Panc1 (cell line): Measurements from ENCODE around the gene TTC28. TPM values are rescaled to one million over a fixed set of nuclear protein-coding genes. Genes with fewer than 3 reads are reported as not detected.
"Not testable (repeated sequence)": the region's sequence is repeated elsewhere in the genome, so short reads cannot be mapped to it uniquely, and the experiment has no call there.

ENCODE experiments used
- ATAC-seq: fragments of 200-7000 bp; cut with Tn5 transposase; 2 replicates; pipeline ENCODE4 v1.9.1; 2020; ENCODE audit warnings: mild to moderate bottlenecking, moderate library complexity
- BruUV-seq: library from RNA; stranded (reverse); fragments of 400-500 nt; replicated peaks from 2 replicates; lab custom pipeline; 2021; lab: Mats Ljungman, UMichigan
- CTCF ChIA-PET: fragments of 300-600 bp; sonication (Branson Sonifier 250); formaldehyde crosslinking; loops from one replicate; lab custom pipeline; 2022; ENCODE audit warnings: antibody characterized with exemption; lab: Charles Lee
- POLR2A ChIA-PET: fragments of 300-600 bp; sonication (Branson Sonifier 250); formaldehyde crosslinking; loops from one replicate; lab custom pipeline; 2022; ENCODE audit warnings: antibody characterized with exemption; lab: Charles Lee
- DNase-seq: peaks from one replicate; pipeline ENCODE4 v3.0.0-alpha.2; 2010; ENCODE audit warnings: low read depth, low spot score
- H3K27ac ChIP-seq: 2 replicates; pipeline ENCODE4 v1.5.1; 2011; ENCODE audit warnings: mild to moderate bottlenecking, low read length, inconsistent platforms
- H3K27me3 ChIP-seq: fragments of 200-500 bp; sonication (Bioruptor generic); 2 replicates; pipeline ENCODE4 v1.6.0; 2014; ENCODE audit warnings: low read length, inconsistent platforms; ENCODE audit not compliant: control insufficient read depth, insufficient read depth
- H3K36me3 ChIP-seq: fragments of 200-500 bp; sonication (Bioruptor generic); 2 replicates; pipeline ENCODE4 v1.5.1; 2014; ENCODE audit warnings: inconsistent platforms, mild to moderate bottlenecking, low read length, moderate library complexity; ENCODE audit not compliant: control insufficient read depth, insufficient read depth
- H3K4me1 ChIP-seq: 2 replicates; pipeline ENCODE4 v1.5.1; 2011; ENCODE audit warnings: inconsistent platforms, mild to moderate bottlenecking, low read length, moderate library complexity; ENCODE audit not compliant: control insufficient read depth, insufficient read depth
- H3K4me3 ChIP-seq, 2 experiments: 2 replicates each; pipeline ENCODE4 v1.5.1; 2011 to 2012; ENCODE audit warnings: low read depth in 2 of 2, low read length in 2 of 2, mild to moderate bottlenecking in 2 of 2, inconsistent platforms in 1 of 2, moderate library complexity in 1 of 2
- H3K9me3 ChIP-seq: fragments of 200-500 bp; sonication (Bioruptor generic); 2 replicates; pipeline ENCODE4 v1.5.1; 2014; ENCODE audit warnings: low read depth, mild to moderate bottlenecking, inconsistent platforms, low read length, moderate library complexity; ENCODE audit not compliant: control insufficient read depth, insufficient read depth
- POLR2AphosphoS5 ChIP-seq: IDR thresholded peaks from 2 replicates; pipeline ENCODE4 v1.6.1; 2012; ENCODE audit warnings: mild to moderate bottlenecking, low read depth, low read length, moderate library complexity
- SIN3A ChIP-seq: IDR thresholded peaks from 2 replicates; pipeline ENCODE4 v1.6.1; 2012; ENCODE audit warnings: low read depth, mild to moderate bottlenecking, low read length, moderate library complexity, borderline replicate concordance; ENCODE audit not compliant: insufficient read depth
- TCF7L2 ChIP-seq: IDR thresholded peaks from 2 replicates; pipeline ENCODE4 v1.6.1; 2011; ENCODE audit warnings: mild to moderate bottlenecking, low read depth, low read length, inconsistent platforms
- in situ Hi-C: cut with HindIII; loops from 2 replicates; pipeline ENCODE4 v1.10.0; 2016; ENCODE audit warnings: low sequenced_read_pairs, low pct_unique_long_range_greater_than_20kb
- intact Hi-C: fragments of 100-400 bp; cut with micrococcal nuclease; formaldehyde crosslinking; loops from one replicate; pipeline ENCODE4 v1.10.0; 2022; ENCODE audit not compliant: unreplicated experiment
- total RNA-seq: library from RNA; stranded (reverse); gene quantifications from one replicate; pipeline ENCODE4 v1.2.1, GENCODE V29; 2021; ENCODE audit not compliant: unreplicated experiment
- TF ChIP-seq, protein P1 (sequence below), 2 experiments: IDR thresholded peaks; 2 replicates each; pipeline ENCODE4 v1.6.1; 2011 to 2012; ENCODE audit warnings: low read depth in 2 of 2, control low read depth in 1 of 2, low read length in 1 of 2, mild to moderate bottlenecking in 1 of 2, moderate library complexity in 1 of 2; ENCODE audit not compliant: insufficient read depth in 1 of 2
- TF ChIP-seq, protein P2 (sequence below): fragments of 450-650 bp; IDR thresholded peaks from 2 replicates; pipeline ENCODE4 v1.5.1; 2017; ENCODE audit warnings: mild to moderate bottlenecking

TTC28 gene
- total RNA-seq, 1 experiment from 2014 or later: 24.8 TPM

DNA sequence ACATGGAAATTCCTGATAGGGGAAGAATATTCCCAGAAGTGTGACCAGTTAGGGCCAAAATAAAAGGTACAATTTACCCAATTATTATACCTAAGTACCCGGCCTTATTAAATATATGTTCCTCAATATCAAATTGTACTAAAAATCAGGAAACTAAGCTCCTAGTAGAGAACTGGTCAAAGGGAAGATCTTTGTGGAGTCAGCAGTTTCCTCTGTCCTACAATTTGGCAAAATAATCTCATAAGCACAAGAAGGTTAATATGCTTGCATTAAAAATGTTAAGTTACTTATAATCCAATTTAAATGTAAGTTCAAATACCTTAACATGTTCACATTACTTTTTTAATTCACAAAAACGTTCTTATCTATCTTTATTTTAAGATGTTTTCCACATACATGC lies 10.3 kb downstream of the TTC28 start:
- ChIA-PET POLR2A (no interaction called here), CTCF (no interaction called here)
- H3K27me3 ChIP-seq: no peaks in the 10 kb centered on the region
- no peaks in the 10 kb centered on the region for H3K36me3 ChIP-seq
- H3K9me3 ChIP-seq: no peaks in the 10 kb centered on the region
- no peak overlapping the region for H3K4me3 ChIP-seq
- ATAC-seq (no peak), DNase-seq (no peak)
- H3K4me1 ChIP-seq: no peaks in the 10 kb centered on the region
- TF ChIP-seq POLR2AphosphoS5 (no peak), SIN3A (no peak), TCF7L2 (no peak)
- TF ChIP-seq, protein P1, sequence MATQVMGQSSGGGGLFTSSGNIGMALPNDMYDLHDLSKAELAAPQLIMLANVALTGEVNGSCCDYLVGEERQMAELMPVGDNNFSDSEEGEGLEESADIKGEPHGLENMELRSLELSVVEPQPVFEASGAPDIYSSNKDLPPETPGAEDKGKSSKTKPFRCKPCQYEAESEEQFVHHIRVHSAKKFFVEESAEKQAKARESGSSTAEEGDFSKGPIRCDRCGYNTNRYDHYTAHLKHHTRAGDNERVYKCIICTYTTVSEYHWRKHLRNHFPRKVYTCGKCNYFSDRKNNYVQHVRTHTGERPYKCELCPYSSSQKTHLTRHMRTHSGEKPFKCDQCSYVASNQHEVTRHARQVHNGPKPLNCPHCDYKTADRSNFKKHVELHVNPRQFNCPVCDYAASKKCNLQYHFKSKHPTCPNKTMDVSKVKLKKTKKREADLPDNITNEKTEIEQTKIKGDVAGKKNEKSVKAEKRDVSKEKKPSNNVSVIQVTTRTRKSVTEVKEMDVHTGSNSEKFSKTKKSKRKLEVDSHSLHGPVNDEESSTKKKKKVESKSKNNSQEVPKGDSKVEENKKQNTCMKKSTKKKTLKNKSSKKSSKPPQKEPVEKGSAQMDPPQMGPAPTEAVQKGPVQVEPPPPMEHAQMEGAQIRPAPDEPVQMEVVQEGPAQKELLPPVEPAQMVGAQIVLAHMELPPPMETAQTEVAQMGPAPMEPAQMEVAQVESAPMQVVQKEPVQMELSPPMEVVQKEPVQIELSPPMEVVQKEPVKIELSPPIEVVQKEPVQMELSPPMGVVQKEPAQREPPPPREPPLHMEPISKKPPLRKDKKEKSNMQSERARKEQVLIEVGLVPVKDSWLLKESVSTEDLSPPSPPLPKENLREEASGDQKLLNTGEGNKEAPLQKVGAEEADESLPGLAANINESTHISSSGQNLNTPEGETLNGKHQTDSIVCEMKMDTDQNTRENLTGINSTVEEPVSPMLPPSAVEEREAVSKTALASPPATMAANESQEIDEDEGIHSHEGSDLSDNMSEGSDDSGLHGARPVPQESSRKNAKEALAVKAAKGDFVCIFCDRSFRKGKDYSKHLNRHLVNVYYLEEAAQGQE (IDR thresholded peaks at IDR 0.05; ENCODE audit: insufficient read depth in 1 of 2, low read depth in 2 of 2, low read length in 1 of 2): no peak
- TF ChIP-seq, protein P2, sequence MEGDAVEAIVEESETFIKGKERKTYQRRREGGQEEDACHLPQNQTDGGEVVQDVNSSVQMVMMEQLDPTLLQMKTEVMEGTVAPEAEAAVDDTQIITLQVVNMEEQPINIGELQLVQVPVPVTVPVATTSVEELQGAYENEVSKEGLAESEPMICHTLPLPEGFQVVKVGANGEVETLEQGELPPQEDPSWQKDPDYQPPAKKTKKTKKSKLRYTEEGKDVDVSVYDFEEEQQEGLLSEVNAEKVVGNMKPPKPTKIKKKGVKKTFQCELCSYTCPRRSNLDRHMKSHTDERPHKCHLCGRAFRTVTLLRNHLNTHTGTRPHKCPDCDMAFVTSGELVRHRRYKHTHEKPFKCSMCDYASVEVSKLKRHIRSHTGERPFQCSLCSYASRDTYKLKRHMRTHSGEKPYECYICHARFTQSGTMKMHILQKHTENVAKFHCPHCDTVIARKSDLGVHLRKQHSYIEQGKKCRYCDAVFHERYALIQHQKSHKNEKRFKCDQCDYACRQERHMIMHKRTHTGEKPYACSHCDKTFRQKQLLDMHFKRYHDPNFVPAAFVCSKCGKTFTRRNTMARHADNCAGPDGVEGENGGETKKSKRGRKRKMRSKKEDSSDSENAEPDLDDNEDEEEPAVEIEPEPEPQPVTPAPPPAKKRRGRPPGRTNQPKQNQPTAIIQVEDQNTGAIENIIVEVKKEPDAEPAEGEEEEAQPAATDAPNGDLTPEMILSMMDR: no peak
- in situ Hi-C loops: no loop called here
- intact Hi-C loops: no loop called here
- no peak overlapping the region for H3K27ac ChIP-seq
- BruUV-seq: no TSS peak

DNA sequence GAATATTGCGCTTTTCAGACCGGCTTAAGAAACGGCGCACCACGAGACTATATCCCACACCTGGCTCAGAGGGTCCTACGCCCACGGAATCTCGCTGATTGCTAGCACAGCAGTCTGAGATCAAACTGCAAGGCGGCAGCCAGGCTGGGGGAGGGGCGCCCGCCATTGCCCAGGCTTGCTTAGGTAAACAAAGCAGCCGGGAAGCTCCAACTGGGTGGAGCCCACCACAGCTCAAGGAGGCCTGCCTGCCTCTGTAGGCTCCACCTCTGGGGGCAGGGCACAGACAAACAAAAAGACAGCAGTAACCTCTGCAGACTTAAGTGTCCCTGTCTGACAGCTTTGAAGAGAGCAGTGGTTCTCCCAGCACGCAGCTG lies 16.1 kb downstream of the TTC28 start:
- H3K36me3 ChIP-seq, H3K27me3 ChIP-seq, in situ Hi-C loops, H3K4me3 ChIP-seq, ATAC-seq, CTCF ChIA-PET, H3K27ac ChIP-seq, BruUV-seq, H3K4me1 ChIP-seq, POLR2A ChIA-PET, DNase-seq, intact Hi-C loops, H3K9me3 ChIP-seq: not testable (repeated sequence)

DNA sequence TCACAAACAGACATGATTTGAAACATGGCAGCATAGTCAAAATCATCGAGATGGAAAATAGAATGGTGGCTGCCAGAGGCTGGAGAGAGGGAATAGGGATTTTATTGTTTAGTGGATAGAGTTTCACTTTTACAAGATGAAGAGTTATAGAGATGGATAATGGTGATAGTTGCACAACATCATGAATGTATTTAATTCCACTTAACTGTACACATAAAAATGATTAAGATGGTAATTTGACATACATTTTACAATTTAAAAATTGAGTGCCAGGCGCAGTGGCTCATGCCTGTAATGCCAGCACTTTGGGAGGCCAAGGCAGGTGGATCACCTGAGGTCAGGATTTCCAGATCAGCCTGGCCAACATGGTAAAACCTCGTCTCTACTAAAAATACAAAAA lies 21.2 kb downstream of the TTC28 start:
- ATAC-seq (no peak), DNase-seq (no peak)
- no peaks in the 10 kb centered on the region for H3K4me1 ChIP-seq
- POLR2A ChIA-PET: no interaction called here
- H3K9me3 ChIP-seq: no peaks in the 10 kb centered on the region
- TF ChIP-seq POLR2AphosphoS5 (no peak), SIN3A (no peak)
- TF ChIP-seq, protein P1 (IDR thresholded peaks at IDR 0.05; ENCODE audit: insufficient read depth in 1 of 2, low read depth in 2 of 2, low read length in 1 of 2): no peak
- H3K27me3 ChIP-seq: no peaks in the 10 kb centered on the region
- H3K36me3 ChIP-seq: no peaks in the 10 kb centered on the region
- BruUV-seq: no TSS peak
- CTCF ChIA-PET: no interaction called here
- H3K27ac ChIP-seq: no peak overlapping the region
- in situ Hi-C loops (no loop called here), intact Hi-C loops (no loop called here)
- no peak overlapping the region for H3K4me3 ChIP-seq
